NCI-H2196 (cell line): ENCODE measurements around the gene MND1.
"Not testable (repeated sequence)": the region's sequence is repeated elsewhere in the genome, so short reads cannot be mapped to it uniquely, and the experiment has no call there.

Experiments used
- DNase-seq: peaks from one replicate; lab custom pipeline; 2025; ENCODE audit not compliant: unreplicated experiment; lab: John Stamatoyannopoulos, UW

Gene MND1

DNA sequence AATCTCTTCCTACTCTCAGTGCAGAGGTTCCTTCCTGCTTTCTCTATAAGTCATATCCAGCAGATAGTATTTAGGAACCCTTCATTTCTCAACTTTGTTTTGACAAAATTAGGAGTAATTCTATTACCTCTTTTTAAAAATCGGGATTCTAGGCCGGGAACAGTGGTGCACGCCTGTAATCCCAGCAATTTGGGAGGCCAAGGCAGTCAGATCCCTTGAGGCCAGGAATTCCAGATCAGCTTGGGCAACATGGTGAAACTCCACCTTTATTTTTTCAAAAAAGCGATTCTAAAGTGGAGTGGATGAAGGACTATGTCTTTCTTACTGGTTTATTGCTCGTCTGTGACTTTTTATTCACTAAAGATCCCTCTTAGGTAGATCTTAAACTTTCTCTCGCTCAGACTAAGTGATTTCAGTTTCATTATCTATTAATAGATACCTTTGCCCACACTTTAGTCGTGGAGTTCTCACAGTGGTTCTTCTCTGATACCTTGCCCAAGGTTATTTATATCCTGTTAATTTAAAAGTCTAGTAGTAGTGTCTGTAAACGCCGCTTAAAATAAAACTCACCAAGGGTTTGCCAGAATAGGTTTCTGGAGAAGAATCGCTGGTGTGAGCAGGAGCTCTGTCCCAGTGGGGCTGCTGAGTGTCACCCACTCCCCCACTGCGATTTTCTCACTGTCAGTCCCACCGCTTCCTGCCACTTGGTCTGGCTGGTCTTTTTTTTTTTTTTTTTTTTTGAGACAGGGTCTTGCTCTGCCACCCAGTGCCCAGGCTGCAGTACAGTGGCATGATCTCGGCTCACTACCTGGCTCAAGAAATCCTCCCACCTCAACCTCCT lies 94.6 kb downstream of the MND1 start:
- DNase-seq, result no peak

DNA sequence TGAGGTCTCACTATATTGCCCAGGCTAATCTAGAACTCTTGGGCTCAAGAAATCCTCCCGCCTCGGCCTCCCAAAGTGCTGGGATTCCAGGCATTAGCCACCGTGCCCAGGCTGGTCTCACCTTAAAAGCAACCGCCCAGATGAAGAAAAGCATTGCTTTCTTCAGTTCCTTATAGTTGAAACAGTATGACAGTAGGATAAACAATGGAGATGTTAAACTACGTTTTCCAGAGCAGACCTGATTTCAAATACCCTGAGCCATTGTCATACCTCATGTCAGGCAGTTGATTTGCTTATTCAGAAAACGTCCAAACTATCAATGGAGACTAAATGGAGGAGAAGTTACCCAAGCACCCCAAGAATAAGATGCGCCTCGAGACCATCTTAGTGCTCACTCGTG lies 95.3 kb downstream of the MND1 start:
- no peak for DNase-seq

DNA sequence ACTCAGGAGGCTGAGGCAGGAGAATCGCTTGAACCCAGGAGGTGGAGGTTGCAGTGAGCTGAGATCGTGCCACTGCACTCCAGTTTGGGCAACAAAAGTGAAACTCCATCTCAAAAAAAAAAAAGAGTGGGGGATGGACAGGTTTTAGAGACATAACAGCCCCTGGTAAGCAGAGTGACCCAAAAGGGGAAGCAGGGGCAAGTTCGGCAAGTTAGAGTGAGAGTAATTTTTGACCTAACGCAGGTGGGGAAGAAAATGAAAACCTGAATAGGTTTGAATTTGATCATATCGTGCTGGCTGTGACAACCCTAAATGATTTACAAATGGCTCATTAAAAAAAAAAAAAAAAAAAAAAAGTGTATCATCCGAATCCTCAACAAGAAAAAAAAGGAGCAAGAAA lies 96.0 kb downstream of the MND1 start:
- DNase-seq, result no peak

GRCh38 chr4:153447175-153447905 lies 102.9 kb downstream of the MND1 start:
- DNase-seq, result no peak

DNA sequence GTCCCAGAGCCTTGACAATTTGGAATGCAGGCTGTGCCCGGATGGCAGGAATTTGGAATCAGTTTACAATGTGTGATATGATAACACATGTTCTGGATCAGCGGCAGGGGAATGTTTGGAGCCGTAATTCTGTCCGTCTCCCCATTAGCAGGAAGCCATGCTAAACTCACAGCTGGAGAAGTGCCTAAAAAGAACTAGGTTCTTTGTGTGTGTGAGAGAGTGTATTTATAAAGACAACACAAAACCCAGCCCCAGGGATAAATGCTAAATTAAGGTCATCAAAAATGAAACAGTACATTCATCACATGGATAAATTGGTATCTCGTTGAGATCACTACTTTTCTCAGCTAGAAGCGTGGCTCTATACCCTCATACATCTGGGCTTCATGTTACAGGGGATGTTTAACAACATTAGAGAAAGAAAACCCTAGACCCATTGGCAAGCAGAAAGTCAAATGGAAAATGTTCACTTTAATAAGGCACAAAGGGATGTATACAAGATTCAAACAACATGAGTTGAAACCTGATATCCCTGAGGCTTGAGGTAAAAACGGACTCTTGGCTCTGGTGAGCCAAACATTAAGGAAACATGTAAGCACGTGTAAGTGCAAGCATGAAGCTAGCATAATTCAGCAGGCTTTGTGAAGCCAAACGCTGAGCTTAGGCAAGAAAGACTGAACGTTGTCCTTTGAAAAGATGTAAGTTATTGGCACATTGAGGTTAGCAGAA lies 103.7 kb downstream of the MND1 start:
- DNase-seq, result peak; percentile 11

- DNase-seq, result no peak
Measured at GRCh38 chr4:153449338-153449737, 104.8 kb downstream of the MND1 start.

DNA sequence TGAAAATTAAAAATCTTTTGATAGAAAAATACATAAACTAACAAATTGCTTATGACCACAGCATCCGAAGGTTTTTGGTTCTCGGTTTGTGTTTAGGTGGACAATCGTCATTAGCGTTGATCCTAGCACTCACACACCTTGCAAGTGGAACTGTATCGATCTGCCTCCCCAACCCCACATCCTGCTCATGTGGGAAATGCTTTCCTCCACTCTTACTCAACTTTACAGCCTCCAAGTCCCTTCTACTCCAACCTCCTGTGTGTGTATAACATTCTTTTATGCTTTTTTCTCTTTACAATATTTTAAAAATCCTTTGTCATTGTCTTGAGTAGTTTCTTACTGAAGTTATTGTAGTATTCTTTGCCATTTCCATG lies 106.0 kb downstream of the MND1 start:
- DNase-seq, result no peak

GRCh38 chr4:153451145-153451544 lies 106.7 kb downstream of the MND1 start:
- not testable (repeated sequence) for DNase-seq

GRCh38 chr4:153451911-153452657 lies 107.6 kb downstream of the MND1 start:
- no peak for DNase-seq

GRCh38 chr4:153452658-153453378 lies 108.3 kb downstream of the MND1 start:
- no peak for DNase-seq

DNA sequence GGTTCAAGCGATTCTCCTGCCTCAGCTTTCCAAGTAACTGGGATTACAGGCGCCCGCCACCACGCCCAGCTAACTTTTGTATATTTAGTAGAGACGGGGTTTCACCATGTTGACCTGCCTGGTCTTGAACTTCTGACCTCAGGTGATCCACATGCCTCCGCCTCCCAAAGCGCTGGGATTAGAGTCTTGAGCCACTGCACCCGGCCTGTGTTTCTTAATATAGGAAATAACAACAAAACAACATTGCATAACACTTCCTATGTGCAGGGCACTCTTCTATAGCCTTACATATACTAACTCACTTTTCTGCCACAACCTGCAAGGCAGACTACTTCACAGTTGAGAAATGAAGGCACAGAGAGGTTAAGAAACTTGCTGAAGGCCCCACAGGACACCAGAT lies 108.9 kb downstream of the MND1 start:
- no peak for DNase-seq

GRCh38 chr4:153458969-153459368 lies 114.5 kb downstream of the MND1 start:
- no peak for DNase-seq

DNA sequence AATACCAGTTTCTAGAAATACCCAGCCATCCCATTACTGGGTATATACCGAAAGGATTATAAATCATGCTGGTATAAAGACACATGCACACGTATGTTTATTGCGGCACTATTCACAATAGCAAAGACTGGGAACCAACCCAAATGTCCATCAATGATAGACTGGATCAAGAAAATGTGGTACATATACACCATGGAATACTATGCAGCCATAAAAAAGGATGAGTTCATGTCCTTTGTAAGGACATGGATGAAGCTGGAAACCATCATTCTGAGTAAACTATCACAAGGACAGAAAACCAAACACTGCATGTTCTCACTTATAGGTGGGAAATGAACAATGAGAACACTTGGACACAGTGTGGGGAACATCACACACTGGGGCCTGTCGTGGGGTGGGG lies 117.1 kb downstream of the MND1 start:
- not testable (repeated sequence) for DNase-seq

DNA sequence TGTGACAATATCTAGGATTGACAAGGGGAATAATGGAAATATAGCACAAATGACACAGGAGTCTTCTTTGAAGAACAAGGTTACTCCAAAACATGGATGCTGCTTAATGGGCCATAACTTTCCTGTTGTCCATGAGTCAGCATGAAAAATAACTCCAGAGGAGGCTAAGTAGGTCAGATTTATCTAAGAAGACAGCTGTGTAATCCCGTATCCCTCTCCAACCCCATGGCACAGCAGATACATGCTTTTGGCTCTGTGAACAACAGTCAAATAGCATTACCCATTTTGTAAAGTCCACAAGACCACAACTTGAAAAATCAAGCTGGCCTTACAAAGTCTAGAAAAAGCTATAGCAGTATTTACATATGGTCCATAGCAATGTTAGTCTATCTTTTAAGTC lies 119.6 kb downstream of the MND1 start:
- no peak for DNase-seq
